T-cell (primary cell): Measurements from ENCODE around the gene DNAH14. TPM values are rescaled to one million over a fixed set of nuclear protein-coding genes. Genes with fewer than 3 reads are reported as not detected.
"Not testable (repeated sequence)": the region's sequence is repeated elsewhere in the genome, so short reads cannot be mapped to it uniquely, and the experiment has no call there.

Source experiments
- ATAC-seq, 4 experiments: fragments of 200-7000 bp in 3 of 4; fragments of 150-1000 bp in 1 of 4; cut with Tn5 transposase; replicated peaks in 1 of 4; 1 replicate in 3 of 4; 2 replicates in 1 of 4; pipeline ENCODE4 v1.10.0; 2021; ENCODE audit warnings: moderate library complexity in 3 of 4, mild to moderate bottlenecking in 2 of 4, moderate number of reproducible peaks in 1 of 4
- CTCF ChIA-PET, 2 donors: fragments of 300-600 bp; sonication (Branson Sonifier 250); formaldehyde crosslinking; loops; one replicate each; lab custom pipeline; 2022; ENCODE audit warnings: antibody characterized with exemption in 2 of 2; lab: Charles Lee
- POLR2A ChIA-PET, 2 donors: fragments of 300-600 bp; sonication (Branson Sonifier 250); formaldehyde crosslinking; loops; one replicate each; lab custom pipeline; 2022; ENCODE audit warnings: antibody characterized with exemption in 2 of 2; lab: Charles Lee
- DNase-seq, 35 experiments: peaks; one replicate each; pipeline versions ENCODE4 v3.0.0 to v3.0.0-alpha.2; 2013 to 2023
- H3K27ac ChIP-seq: one replicate; pipeline ENCODE4 v1.5.1; 2013; ENCODE audit warnings: low read length
- H3K27me3 ChIP-seq, 2 experiments: replicated peaks in 1 of 2; 1 replicate in 1 of 2; 2 replicates in 1 of 2; pipeline versions ENCODE4 v1.6.1 to v1.7.0; 2013; ENCODE audit warnings: low read length in 1 of 2, mixed read lengths in 1 of 2; ENCODE audit not compliant: control insufficient read depth in 2 of 2, insufficient read depth in 2 of 2; ENCODE audit errors: extremely low read depth in 1 of 2
- H3K36me3 ChIP-seq, 2 donors: 1 replicate in 1 of 2; 2 replicates in 1 of 2; pipeline versions ENCODE4 v1.6.1 to v1.7.0; 2013; ENCODE audit warnings: low read length in 1 of 2; ENCODE audit not compliant: control insufficient read depth in 2 of 2, insufficient read depth in 1 of 2; ENCODE audit errors: extremely low read depth in 1 of 2
- H3K4me1 ChIP-seq, 2 experiments: 1 replicate in 1 of 2; 2 replicates in 1 of 2; pipeline versions ENCODE4 v1.6.1 to v1.7.0; 2013; ENCODE audit warnings: low read length in 2 of 2, mixed read lengths in 1 of 2; ENCODE audit not compliant: insufficient read depth in 2 of 2, control insufficient read depth in 1 of 2; ENCODE audit errors: extremely low read depth in 1 of 2
- H3K4me3 ChIP-seq, 2 donors: 1 replicate in 1 of 2; 2 replicates in 1 of 2; pipeline versions ENCODE4 v1.5.1 to v1.7.0; 2013; ENCODE audit warnings: mild to moderate bottlenecking in 2 of 2, low read length in 1 of 2, moderate library complexity in 1 of 2; ENCODE audit not compliant: control insufficient read depth in 1 of 2; ENCODE audit errors: extremely low read depth in 1 of 2
- H3K9me3 ChIP-seq: 2 replicates; pipeline ENCODE4 v1.7.0; 2013
- H3K27ac Mint-ChIP-seq, 2 donors: one replicate each; pipeline ENCODE4 v1.8.0; 2020 to 2021; ENCODE audit warnings: mild to moderate bottlenecking in 2 of 2, mixed read lengths in 2 of 2
- H3K27me3 Mint-ChIP-seq, 2 donors: one replicate each; pipeline ENCODE4 v1.8.0; 2021 to 2022; ENCODE audit warnings: mixed read lengths in 2 of 2
- H3K36me3 Mint-ChIP-seq: one replicate; pipeline ENCODE4 v1.8.0; 2021; ENCODE audit warnings: mixed read lengths
- H3K4me1 Mint-ChIP-seq, 3 donors: one replicate each; pipeline ENCODE4 v1.8.0; 2020 to 2022; ENCODE audit warnings: mixed read lengths in 3 of 3, mild to moderate bottlenecking in 1 of 3
- H3K4me3 Mint-ChIP-seq, 3 donors: one replicate each; pipeline ENCODE4 v1.8.0; 2020 to 2022; ENCODE audit warnings: mild to moderate bottlenecking in 3 of 3, mixed read lengths in 3 of 3, moderate library complexity in 3 of 3
- H3K9me3 Mint-ChIP-seq, 3 donors: one replicate each; pipeline ENCODE4 v1.8.0; 2020 to 2022; ENCODE audit warnings: mixed read lengths in 3 of 3
- WGBS: methylation state at CpG from one replicate; pipeline ENCODE4 v1.1.5; 2013; ENCODE audit warnings: missing lambda C conversion rate; ENCODE audit not compliant: insufficient coverage; 5-methylcytosine and 5-hydroxymethylcytosine counted together
- total RNA-seq, 35 experiments: library from RNA in 6 of 35; stranded (reverse) in 6 of 35; fragments of 120-200 nt in 1 of 35; gene quantifications; one replicate each; pipeline versions ENCODE4 v1.2.1 to v1.2.4 and lab custom pipeline; 2013 to 2026

Gene DNAH14
- 1 to 10 TPM in 1 of 5 donors, under 1 TPM in 3, not detected in 1; 0.06 to 1.4 (median 0.39) TPM for total RNA-seq
- total RNA-seq (2013), result 0.33 TPM
- 0 to 0.65 (median 0.14) reads per million in 29 experiments for total RNA-seq (lab: John Stamatoyannopoulos, UW)

GRCh38 chr1:224929335-224930237 is at the start of gene DNAH14:
DNAH14 (plus strand) TSS chr1:224929675; CDS start chr1:224952703, 23,028 bp downstream.
- H3K4me1 Mint-ChIP-seq, result peaks cover 0 to 3% (median 0%) of the 10 kb centered on the region in 3 donors
- CTCF ChIA-PET, result no interaction called here
- peaks cover 0 to 4% of the 10 kb centered on the region in 2 experiments for H3K4me1 ChIP-seq
- H3K27me3 ChIP-seq, result peaks cover 0 to 15% of the 10 kb centered on the region in 2 experiments
- H3K4me3 ChIP-seq, result peak within 1 kb of the TSS in 1 of 2 donors; percentile 60
- DNase-seq (peak in 3 of 35 experiments; percentile 2 to 4 (median 3)), ATAC-seq (peak in 3 of 4 experiments; percentile 19 to 28 (median 20))
- POLR2A ChIA-PET, result no interaction called here
- peaks cover 16% of the 10 kb centered on the region for H3K36me3 Mint-ChIP-seq
- peaks cover 31 to 34% of the 10 kb centered on the region in 2 donors for H3K27me3 Mint-ChIP-seq
- peaks cover 6% of the 10 kb centered on the region for H3K9me3 ChIP-seq
- no peaks in the 10 kb centered on the region for H3K36me3 ChIP-seq
- H3K27ac ChIP-seq, result no peak within 1 kb of the TSS
- H3K9me3 Mint-ChIP-seq, result peaks cover 20 to 26% (median 24%) of the 10 kb centered on the region in 3 donors
- no peak within 1 kb of the TSS for H3K27ac Mint-ChIP-seq
- H3K4me3 Mint-ChIP-seq, result peak within 1 kb of the TSS; percentile 9 to 60 (median 46)
- 3% methylated on average over 65 of the region's 75 CpGs for WGBS

GRCh38 chr1:224880593-224881307 is 48.7 kb upstream of the DNAH14 start:
- POLR2A ChIA-PET, result no interaction called here
- CTCF ChIA-PET, result no interaction called here
- peaks cover 3 to 7% (median 7%) of the 10 kb centered on the region in 3 donors for H3K9me3 Mint-ChIP-seq

GRCh38 chr1:224881308-224881692 is 48.2 kb upstream of the DNAH14 start:
- H3K4me1 Mint-ChIP-seq, H3K36me3 ChIP-seq, H3K27ac Mint-ChIP-seq, H3K9me3 ChIP-seq, H3K4me1 ChIP-seq, ATAC-seq, H3K4me3 Mint-ChIP-seq, CTCF ChIA-PET, DNase-seq, POLR2A ChIA-PET, H3K27me3 ChIP-seq, H3K27ac ChIP-seq, H3K4me3 ChIP-seq, H3K36me3 Mint-ChIP-seq: not testable (repeated sequence)
- Mint-ChIP-seq H3K27me3 (peaks cover 31 to 32% of the 10 kb centered on the region in 2 donors), H3K9me3 (peaks cover 5 to 12% (median 12%) of the 10 kb centered on the region in 3 donors)
- WGBS, result 77% methylated on average over 3 of the region's 5 CpGs

More at GRCh38 chr1:224880593-224881307, 48.7 kb upstream of the DNAH14 start:
- Histone ChIP-seq H3K27ac (no peak overlapping the region), H3K27me3 (peaks cover 0 to 11% of the 10 kb centered on the region in 2 experiments), H3K4me3 (no peak overlapping the region), H3K9me3 (no peaks in the 10 kb centered on the region), H3K36me3 (no peaks in the 10 kb centered on the region), H3K4me1 (no peaks in the 10 kb centered on the region)
- no peak overlapping the region for H3K27ac Mint-ChIP-seq
- no peaks in the 10 kb centered on the region for H3K36me3 Mint-ChIP-seq
- DNase-seq (no peak), ATAC-seq (no peak)
- H3K27me3 Mint-ChIP-seq, result peaks cover 31 to 32% of the 10 kb centered on the region in 2 donors
- no peaks in the 10 kb centered on the region for H3K4me1 Mint-ChIP-seq
- H3K4me3 Mint-ChIP-seq, result no peak overlapping the region
- 93% methylated on average over 7 of the region's 8 CpGs for WGBS

- no peak overlapping the region for H3K4me3 ChIP-seq
- Mint-ChIP-seq H3K4me1 (no peaks in the 10 kb centered on the region), H3K36me3 (no peaks in the 10 kb centered on the region), H3K27ac (no peak overlapping the region), H3K4me3 (no peak overlapping the region), H3K9me3 (peaks cover 5 to 16% (median 13%) of the 10 kb centered on the region in 3 donors), H3K27me3 (peaks cover 27 to 29% of the 10 kb centered on the region in 2 donors)
- H3K27ac ChIP-seq, result no peak overlapping the region
- ChIA-PET POLR2A (no interaction called here), CTCF (no interaction called here)
- peaks cover 0 to 9% of the 10 kb centered on the region in 2 experiments for H3K27me3 ChIP-seq
- H3K36me3 ChIP-seq, result no peaks in the 10 kb centered on the region
- no peak for DNase-seq
- no peaks in the 10 kb centered on the region for H3K9me3 ChIP-seq
- no peak for ATAC-seq
- no peaks in the 10 kb centered on the region for H3K4me1 ChIP-seq
Observed at GRCh38 chr1:224881762-224882211, 47.7 kb upstream of the DNAH14 start.

- H3K9me3 Mint-ChIP-seq, result peaks cover 5 to 16% (median 13%) of the 10 kb centered on the region in 3 donors
- no peak overlapping the region for H3K4me3 Mint-ChIP-seq
- H3K27ac Mint-ChIP-seq, result no peak overlapping the region
Observed at GRCh38 chr1:224882264-224882663, 47.2 kb upstream of the DNAH14 start.

GRCh38 chr1:224883091-224883490 is 46.4 kb upstream of the DNAH14 start:
- CTCF ChIA-PET, result interaction anchor here in 1 of 2 donors (0.7 kb wide), 1 partner anchor 16 kb away, joined by 5 read pairs; no protein-coding TSS in a partner anchor
- Mint-ChIP-seq H3K36me3 (no peaks in the 10 kb centered on the region), H3K4me3 (no peak overlapping the region), H3K4me1 (no peaks in the 10 kb centered on the region), H3K9me3 (peaks cover 5 to 16% (median 13%) of the 10 kb centered on the region in 3 donors), H3K27ac (no peak overlapping the region), H3K27me3 (peaks cover 18 to 27% of the 10 kb centered on the region in 2 donors)
- DNase-seq (no peak), ATAC-seq (no peak)
- H3K4me3 ChIP-seq, result no peak overlapping the region
- no peak overlapping the region for H3K27ac ChIP-seq
- no peaks in the 10 kb centered on the region for H3K9me3 ChIP-seq
- peaks cover 0 to 9% of the 10 kb centered on the region in 2 experiments for H3K27me3 ChIP-seq
- POLR2A ChIA-PET, result no interaction called here
- WGBS, result 100% methylated on average over 1 of the region's 2 CpGs
- H3K4me1 ChIP-seq, result no peaks in the 10 kb centered on the region
- H3K36me3 ChIP-seq, result no peaks in the 10 kb centered on the region

More at GRCh38 chr1:224882264-224882663, 47.2 kb upstream of the DNAH14 start:
- WGBS, result no CpG with 5 or more reads among the region's 4 CpGs
- no peak overlapping the region for H3K4me3 ChIP-seq
- H3K36me3 ChIP-seq, result no peaks in the 10 kb centered on the region
- H3K4me1 ChIP-seq, result no peaks in the 10 kb centered on the region
- POLR2A ChIA-PET, result no interaction called here
- H3K27ac ChIP-seq, result no peak overlapping the region
- no peak for DNase-seq
- ATAC-seq, result no peak
- no peaks in the 10 kb centered on the region for H3K4me1 Mint-ChIP-seq
- CTCF ChIA-PET, result interaction anchor here in 1 of 2 donors (0.7 kb wide), 1 partner anchor 15 kb away, joined by 5 read pairs; no protein-coding TSS in a partner anchor
- no peaks in the 10 kb centered on the region for H3K36me3 Mint-ChIP-seq
- H3K27me3 Mint-ChIP-seq, result peaks cover 25 to 27% of the 10 kb centered on the region in 2 donors
- peaks cover 0 to 9% of the 10 kb centered on the region in 2 experiments for H3K27me3 ChIP-seq
- no peaks in the 10 kb centered on the region for H3K9me3 ChIP-seq
